Cortex of kidney (tissue), 1 donor: Measurements from ENCODE around the gene ATP6V0E1.
"Not testable (repeated sequence)": the region's sequence is repeated elsewhere in the genome, so short reads cannot be mapped to it uniquely, and the experiment has no call there.

Experiments
- DNase-seq: peaks from one replicate; lab custom pipeline; 2025; lab: John Stamatoyannopoulos, UW

Gene ATP6V0E1

DNA sequence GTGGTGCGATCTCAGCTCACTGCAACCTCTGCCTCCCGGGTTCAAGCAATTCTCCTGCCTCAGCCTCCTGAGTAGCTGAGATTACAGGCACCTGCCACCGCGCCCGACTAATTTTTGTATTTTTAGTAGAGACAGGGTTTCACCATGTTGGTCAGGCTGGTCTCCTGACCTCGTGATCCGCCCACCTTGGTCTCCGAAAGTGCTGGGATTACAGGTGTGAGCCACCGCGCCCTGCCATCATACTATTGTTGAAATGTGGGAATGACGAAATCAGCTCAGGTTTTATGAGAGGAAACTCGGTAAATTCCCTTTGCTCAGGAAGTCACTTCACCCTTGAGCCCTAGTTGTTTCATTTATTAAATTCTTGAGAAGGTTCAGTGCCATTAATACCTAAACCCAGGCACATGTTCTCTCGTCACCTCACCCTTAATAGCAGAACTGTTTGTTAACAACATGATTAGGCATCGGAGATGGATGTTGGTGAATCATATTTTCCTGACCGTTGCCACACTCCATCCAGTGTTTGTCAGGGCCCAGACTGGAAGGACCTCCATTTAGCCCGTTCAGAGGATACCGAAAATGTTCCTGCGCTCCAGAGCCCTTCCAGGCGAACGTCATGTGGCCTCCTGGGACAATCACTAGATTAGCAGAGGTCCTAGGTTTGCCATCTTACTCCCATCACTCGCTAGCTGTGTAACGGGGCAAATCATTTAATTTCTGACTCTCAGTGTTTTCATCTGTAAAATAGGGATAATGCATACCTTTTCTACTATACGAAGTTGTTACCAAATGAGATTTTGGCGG is 52.5 kb downstream of the ATP6V0E1 start:
- no peak for DNase-seq

DNA sequence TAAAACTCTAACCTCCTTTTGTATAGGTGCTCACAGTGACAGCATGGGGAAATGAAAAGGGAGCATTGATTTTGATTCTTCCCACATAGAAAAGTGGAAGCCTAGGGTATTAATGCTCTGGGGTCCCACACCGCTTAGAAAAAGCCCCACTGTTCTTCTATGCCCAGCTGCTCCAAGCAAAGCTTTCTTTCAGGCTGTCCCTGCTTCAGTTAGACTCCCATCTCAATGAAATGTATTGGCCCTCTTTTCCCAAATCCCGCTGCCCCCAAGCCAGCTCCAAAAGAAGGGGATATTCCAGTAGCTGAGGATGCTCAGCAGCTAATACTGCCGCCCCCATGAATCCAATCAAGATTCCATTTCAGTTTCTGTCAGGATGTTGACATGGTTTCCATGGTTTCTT is 55.6 kb downstream of the ATP6V0E1 start:
- DNase-seq: no peak

DNA sequence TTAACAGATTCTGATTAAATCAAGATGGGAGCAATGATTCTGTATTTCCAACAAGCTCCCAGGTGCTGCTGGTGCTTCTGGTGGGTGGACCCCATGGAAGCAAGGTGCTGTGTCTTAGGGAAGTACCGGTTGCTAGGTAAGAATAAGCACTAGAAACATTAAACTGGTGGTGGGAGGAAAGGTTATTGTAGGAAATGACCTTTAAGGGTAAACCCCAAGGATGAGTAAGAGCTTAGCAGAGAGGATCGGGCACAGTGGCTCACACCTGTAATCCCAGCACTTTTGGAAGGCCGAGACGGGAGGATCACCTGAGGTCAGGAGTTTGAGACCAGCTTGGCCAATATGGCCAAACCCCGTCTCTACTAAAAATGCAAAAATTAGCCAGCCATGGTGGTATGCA is 56.4 kb downstream of the ATP6V0E1 start:
- DNase-seq: no peak

DNA sequence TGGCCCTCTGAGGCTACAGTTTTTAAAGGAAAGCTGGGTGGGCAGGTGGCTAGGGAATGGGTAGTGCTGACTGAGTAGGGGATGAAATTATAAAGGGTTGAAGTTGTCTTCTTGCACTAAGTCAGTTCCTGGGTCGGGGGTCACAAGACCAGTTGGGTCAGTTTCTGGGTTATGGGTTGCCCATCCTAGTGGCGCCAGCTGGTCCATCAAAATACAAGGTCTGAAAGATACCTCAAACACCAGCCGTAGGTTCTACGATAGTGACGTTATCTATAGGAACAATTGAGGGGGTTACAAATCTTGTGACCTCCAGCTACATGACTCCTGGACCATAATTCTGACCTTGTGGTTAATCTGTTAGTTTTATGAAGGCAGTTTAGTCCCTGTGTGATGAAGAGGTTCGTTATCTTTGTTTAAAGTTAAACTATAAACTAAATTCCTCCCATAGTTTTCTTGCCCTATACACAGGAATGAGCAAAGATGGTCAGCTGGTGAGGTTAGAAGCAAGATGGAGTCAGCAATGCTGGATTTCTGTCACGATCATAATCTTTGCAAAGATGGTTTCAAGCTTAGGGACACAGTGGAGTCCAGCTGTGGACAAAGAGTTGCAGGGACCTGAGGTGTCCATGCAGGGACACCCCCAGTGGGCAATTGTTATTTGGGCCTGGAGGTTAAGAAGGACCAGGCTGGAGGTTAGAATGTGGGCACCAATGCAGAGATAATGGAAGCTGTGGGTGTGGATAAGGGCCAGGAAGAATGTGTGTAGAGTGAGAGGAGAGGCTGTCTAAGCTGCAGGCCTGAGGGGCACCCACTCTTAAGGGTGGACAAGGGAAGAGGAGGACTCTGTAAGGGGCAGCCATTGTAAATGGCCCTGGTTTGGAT is 58.6 kb downstream of the ATP6V0E1 start:
- no peak for DNase-seq

DNA sequence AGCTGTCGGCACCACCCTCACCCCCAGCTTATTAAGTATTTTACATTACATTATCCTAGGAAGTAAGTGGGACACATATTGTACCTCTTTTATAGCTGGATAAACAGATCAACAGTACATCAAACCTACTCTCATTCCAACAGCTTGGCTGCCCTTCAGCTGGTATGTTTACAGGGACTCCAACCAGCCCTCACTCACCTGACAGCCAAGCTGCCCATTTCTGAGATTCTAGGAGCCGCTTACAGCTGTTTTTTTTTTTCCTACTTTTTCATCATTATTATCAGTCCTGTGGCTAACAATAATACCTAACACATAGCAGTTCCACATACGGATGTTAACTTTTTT is 59.2 kb downstream of the ATP6V0E1 start:
- no peak for DNase-seq

DNA sequence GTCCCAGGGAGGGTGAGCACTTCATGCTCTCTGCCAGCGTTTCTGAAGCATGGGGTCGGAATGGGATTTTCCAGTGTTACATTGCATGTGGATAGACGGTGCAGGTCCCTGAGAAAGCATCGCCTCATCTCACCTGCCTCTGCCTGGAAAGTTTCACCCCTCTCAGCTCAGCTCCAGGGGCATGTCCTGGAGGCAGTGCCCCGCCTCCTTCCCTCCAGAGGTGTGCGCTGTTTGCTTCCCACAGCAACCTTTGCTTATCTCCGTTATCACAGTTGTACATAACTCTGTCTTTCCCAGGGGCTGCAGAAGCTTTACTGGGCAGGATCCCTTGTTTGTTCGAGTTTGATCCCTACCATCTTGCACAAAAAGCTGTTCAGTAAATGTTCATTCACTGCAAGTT is 61.9 kb downstream of the ATP6V0E1 start:
- DNase-seq: no peak

DNA sequence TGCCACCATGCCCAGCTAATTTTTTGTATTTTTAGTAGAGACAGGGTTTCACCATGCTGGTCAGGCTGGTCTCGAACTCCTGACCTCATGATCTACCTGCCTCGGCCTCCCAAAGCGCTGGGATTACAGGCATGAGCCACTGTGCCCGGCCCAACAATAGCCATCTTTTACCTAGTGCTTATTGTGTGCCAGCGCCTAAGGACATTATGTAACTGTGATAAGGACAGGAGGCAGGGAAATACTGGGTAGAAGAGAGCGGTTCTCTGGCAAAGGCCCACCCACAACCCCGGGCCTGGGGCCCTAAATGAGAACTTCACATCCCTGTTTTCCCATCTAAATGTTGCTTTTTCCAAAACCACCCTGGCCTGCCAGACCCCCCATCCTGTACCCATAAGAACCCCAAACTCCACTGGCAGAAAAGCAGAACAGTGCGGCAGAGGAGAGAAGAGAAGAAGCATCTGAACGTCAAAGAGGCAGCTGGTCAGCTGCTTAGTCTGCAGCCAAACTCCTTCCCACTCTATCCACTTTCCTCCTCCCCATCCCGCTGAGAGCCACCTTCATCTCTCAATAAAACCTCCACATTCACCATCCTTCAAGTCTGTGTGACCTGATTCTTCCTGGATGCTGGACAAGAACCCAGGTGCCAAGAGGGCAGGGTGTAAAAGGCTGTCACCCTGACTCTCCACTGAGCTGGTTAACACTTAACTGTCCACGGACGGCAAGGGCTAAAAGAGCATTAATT is 63.7 kb downstream of the ATP6V0E1 start:
- not testable (repeated sequence) for DNase-seq

DNA sequence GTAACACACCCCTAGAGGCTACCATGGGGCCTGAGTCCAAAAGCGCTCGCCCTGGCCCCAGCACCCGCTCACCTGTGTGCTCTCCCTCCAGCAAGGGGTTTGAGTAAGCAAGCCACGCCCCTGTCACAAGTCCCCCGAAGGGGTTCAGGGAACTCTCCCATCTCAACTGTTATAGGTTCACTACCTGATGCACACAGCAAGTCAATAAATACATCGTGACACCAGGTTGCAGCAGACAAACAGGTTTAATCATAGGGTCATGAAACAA is 64.2 kb downstream of the ATP6V0E1 start:
- DNase-seq: no peak

DNA sequence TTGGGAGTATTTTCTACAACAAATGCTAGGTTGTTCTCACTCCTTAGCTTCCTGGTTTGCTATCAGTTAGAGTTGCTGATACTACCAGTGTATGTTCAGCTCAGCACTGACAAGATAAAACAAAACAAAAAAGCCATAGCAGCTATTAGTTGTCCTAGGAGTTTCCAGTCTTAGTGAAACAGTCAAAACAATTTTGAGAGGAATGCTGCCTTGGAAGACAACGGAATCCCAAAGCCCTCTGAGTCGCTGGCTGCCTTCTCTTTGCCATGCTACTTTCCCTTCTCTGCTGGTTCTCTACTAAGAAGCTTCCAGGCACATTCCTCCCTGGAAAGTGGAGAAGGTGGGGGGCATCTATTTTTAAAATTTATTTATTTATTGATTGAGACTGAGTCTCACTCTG is 67.2 kb downstream of the ATP6V0E1 start:
- no peak for DNase-seq

DNA sequence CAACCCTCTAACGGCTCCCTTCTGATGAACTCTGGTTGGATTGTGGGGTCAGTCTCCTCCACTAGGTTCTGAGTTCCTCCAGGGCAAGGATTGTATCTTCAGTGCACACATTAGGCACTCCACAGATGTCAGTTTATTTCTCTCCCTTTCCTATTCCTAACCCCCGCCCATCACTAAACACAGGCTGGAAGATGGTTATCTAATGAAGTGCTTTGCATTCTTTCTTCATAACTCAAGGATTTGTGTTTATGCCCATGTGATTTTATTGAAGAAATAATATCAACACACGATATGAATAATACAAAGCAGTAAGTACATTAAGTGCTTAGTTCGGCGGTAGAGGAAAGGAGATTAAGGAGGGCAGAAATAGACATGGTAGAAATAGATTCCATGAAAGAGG is 68.2 kb downstream of the ATP6V0E1 start:
- no peak for DNase-seq

DNA sequence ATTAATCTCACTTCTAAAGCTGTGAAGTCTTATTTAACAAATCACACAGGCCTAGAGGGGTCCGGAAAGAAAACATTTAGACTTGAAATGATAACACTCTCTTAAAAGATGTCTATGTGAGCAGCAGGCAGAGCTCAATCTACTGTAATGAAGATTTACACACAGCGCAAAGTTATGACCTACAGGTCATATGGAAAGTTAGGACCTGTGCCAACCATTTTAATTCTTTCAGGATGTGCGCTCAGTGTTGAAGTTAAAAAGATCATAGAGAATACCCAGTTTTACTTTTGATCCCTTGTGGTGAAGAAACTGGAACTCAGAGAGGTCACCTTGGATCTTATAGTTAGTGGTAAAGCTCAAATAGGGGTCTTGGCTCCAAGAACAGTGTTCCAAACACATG is 69.5 kb downstream of the ATP6V0E1 start:
- no peak for DNase-seq

DNA sequence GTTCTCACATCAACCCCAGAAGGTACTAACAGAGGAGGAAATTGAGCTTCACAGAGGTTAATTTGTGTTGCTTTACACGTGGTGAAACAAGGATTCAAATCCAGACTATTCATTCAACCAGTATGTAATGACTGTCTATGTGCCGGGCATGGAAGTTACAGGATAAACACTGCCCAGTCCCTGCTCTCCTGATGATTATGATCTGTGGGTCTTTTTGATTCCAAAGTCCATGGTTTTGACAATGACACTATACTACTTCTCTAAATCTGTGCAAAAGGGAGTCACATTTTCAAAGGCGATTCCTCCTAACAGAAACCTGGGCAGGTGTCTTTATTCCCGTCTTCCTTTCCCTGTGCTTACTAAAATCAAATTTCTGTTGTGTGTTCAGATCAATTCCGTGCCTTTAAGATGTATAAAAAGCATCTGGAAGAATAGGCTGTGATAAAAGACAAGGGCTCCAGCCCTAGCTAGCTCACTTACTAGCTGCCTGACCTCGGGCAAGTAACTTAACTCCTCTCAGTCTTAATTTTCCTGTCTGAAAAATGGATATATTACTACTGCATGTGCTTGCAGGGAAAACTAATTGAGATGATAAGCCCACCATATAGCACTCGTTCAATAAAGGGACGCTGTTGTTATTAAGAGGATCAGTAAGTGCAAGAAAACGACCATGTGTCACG is 71.6 kb downstream of the ATP6V0E1 start:
- no peak for DNase-seq

DNA sequence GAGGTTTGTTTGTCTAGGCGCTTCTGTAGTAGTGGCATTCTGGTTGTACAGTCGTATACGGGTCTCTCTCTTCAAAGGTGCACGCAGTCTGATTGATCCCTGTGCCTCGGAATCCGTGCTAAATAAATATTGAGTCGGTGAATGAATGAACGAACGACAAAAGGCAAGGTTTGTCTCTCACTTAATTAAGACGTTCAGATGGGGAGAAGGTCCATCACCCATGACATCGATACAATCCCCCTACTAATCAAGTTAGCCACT is 72.1 kb downstream of the ATP6V0E1 start:
- no peak for DNase-seq

DNA sequence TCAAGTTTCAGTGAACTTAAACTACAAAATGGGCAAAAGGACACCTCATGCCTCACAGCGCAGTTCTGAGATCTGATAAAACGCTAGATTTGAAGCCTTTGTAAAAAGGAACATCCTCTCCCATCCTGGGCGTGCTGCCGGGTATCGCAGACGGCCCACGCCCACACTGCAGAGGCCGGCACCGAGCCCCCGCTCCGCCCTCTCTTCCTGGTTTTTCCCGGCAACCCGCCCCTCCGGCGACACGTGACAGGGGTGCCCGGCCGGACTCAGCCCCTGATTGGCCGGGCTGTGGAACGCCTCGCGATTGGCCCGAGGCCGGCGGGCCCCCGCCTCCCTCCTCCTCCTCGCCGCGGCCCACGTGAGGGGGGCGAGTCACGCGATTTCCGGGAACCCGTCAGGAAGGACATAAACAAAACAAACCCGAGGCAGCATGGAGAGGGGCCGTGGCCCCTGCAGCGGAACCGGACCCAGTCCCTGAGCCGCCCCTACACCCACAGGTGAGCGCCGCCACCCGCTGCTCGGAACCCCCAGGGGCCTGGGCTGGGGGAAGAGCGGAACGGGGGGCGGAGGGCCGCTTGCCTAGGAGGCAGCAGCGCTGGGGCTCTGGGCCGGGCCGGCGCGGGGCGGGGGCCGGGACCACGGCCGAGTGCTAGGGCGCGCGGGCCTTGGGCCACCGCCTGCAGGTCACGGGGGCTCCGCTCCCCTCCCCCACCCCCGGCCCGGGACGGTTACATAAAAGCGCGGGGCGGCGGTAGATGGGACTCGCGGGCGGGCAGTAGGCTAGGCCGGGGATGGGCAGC is 72.6 kb downstream of the ATP6V0E1 start, which contains the start of gene CREBRF:
Gene CREBRF, plus strand, starts transcription at position 370 of the 800 bp plus-strand sequence. CDS start 24,424 bp downstream, outside the sequence.
- DNase-seq: peak; percentile 48

DNA sequence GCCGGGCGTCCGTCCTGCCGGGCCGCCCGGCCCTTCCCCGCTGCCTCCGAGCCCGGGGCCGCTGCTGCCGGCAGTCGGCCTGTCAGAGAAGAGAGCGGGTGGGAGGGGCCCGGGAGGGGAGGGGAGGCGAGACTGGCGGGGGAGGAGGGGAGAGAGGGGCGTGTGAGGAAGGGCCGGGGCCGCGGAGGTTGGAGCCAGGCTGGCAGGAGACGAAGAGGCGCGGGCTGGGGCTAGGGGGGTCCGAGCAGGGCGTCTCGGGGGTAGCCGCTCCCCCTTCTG is 73.2 kb downstream of the ATP6V0E1 start:
- DNase-seq: no peak

DNA sequence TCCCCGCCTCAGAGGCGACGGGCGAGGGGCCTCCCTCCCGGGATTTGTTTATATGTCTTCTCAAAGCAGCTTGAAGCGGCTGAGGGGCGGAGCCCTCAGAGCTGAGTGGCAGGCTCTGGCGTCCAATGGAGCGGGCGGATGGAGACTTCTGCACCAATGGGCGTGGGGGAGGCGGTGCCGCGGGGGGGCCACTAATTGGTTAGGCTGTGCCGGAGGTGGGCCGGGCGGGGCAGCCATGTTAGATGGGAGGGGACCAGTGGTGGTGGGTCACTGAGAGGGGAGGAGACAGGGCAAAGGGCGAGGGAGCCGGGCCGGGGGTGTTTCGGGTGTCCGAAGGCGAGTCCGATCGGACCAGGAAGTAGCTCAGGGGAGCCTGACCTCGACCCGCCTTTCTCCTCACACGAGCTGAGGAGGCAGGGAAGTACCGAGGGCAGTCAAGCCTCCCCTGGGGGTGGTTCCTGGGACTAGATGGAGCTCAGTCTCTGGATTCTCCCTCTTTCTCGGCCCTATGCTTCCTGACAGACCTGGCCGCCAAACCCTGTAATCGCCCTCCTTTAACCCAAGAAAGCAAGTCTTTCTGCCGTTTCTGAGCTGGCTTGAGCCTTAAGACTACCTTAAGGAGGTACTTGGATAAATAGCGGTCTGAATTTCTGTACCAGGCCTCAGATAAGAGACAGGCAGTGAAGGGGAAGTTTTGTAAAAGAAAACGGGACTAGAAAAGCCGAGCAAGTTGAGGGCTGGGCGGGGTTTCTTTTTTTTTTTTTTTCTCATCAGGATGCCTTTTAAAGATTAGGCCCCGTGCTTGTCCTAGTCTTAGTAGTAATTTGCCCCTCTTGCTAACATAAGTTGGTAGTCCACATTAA is 73.7 kb downstream of the ATP6V0E1 start:
- peak; percentile 73 for DNase-seq

DNA sequence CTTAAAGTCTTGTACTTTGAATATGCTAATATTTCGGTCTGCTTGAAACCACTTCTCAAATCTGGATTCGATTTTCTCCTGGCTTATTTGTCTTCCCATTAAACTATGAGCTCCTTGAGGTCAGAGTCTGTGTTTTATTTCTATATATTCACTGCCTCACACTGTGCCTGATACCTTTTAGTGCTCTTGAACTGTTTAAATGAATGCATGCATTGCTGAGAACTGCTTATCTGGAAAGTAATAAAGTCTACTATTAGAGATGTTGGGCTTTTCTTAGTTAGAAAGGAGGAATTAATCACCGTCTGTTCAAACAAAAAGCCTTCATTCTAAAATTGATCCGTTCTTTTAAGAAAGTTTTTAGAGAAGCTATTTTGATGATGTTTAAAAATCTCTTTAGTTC is 78.6 kb downstream of the ATP6V0E1 start:
- DNase-seq: no peak

DNA sequence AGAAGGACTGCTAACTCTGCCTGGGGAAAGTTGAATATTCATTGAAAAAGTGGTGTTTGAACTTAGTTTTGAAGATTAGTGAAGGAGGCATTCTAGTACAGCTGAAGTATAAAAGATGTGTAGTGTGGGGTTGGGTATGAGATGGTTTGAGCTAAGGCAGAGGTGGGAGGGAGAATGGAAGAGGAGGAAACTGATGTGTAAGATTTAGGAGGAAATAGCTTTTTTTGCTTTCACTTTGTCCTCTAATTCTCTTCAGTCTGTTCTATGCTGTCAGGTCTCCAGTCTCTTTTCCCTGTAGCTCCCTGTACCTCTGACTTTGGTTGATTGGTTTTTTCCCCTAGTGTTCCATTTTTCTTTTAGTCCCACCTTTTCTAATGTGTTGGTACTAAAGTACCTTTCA is 81.6 kb downstream of the ATP6V0E1 start:
- no peak for DNase-seq

DNA sequence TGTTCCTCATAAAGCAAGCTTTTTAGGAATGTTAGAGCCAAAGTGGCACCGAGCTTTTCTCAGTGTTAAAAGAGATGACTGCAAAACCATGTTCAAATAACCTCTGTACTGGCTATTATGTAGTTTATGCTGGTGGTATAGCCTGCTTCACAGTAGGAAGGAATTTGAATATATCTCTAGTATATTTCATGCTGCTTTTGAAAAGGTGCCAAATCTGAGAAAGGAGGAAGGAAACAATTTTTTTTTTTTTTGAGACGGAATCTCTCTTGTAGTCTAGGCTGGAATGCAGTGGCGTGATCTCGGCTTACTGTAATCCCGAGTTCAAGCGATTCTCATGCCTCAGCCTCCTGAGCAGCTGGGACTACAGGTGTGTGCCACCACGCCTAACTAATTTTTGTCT is 86.1 kb downstream of the ATP6V0E1 start:
- no peak for DNase-seq

DNA sequence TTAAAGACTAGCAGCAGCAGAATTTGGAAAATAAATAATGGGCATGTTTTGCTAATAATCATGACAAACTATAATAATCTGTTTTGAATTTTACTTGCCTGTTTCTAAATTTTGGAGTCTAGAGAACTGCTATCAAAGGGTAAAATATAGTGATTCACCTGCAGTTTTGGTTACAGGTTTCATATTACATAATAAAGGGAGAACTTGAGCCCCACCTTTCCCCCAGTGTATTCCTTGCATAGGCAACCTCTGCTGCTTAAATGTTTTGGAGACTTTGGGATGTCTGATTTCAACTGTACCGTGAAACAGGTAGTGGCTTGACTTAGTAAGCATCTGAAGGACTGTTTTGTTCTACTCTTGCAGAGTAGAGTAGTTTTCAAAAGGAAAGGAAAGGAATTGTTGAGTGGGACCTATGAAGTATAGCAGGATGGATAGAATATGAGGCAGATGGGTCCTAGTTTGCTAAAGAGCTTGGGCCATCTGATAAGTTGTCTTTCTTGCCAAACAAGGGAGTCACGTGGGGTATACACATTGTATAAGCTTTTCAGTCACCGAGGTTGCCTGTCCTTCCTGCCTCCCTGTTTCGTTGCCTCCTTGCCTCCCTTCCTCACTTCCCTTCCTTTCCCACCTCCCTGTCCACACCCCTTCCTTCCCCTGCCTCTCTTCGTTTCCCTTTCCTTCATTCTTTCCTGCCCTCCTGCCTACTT is 91.7 kb downstream of the ATP6V0E1 start:
- no peak for DNase-seq
